GM18909 (cell line): Measurements from ENCODE around the gene MCAT.
"Not testable (repeated sequence)": the region's sequence is repeated elsewhere in the genome, so short reads cannot be mapped to it uniquely, and the experiment has no call there.

Source experiments
- ATAC-seq: cut with Tn5 transposase; IDR thresholded peaks from one replicate; pipeline ENCODE4 v1.9.1; 2021; ENCODE audit warnings: mild to moderate bottlenecking; ENCODE audit not compliant: unreplicated experiment, poor library complexity

The MCAT gene

DNA sequence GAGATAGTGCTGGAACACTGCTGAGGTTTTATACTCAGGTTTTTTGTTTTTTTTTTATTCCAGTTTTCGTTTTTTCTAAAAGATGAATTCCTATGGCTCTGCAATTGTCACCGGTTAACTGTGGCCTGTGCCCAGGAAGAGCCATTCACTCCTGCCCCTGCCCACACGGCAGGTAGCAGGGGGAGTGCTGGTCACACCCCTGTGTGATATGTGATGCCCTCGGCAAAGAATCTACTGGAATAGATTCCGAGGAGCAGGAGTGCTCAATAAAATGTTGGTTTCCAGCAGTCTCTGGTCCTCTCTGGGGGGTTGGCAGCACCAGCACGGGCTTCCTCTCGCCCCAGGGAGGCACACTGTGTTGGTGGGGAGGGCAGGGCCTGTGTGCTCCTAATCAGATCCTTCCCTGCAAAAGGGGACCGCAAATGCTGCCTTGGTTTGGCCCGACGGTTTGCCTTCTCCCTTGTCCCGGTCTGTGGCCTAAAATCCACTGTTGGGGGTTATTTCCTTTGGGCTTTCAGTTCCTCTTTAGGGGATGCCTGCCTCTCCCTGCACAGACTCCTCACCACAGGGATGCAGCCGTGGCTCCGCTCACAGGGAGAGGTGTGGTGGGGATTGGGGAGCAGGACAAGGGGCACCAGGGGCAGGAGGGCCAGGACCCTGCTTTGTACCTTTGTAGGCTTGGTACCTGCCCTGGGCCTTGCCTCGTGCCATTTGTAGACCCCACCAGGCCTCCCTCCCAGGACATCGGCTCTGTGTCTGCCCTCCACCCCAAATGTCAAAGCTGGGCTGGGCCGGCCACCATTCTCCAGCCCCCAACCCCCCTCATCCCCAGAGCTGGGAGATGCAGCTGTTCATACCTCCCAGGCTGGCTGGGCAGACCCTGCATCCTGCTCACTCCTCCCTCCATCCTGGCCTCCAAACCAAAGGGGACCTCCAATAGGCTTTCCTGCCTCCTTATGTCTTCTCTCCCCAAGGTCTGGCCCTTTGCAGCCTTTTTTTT lies 13.5 kb downstream of the MCAT start:
- ATAC-seq = no peak

DNA sequence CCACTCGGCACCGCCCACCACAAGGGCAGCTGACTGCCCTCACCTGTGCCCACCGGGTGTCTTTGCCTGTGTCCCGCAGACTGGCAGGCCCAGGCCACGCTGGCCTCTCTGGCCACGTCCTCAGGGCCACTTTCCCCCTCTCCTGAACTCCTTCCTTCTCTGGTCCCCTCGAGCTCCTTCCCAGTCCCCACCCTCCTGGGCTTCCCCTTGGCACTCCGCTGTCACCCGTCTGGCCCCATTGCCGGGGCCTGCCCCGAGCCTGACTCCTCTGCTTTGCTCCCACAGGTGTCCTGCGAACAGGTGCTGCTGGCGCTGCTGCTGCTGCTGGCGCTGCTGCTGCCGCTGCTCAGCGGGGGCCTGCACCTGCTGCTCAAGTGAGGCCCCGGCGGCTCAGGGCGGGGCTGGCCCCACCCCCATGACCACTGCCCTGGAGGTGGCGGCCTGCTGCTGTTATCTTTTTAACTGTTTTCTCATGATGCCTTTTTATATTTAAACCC lies 14.2 kb downstream of the MCAT start:
- ATAC-seq = no peak

GRCh38 chr22:43128116-43128515 lies 15.1 kb downstream of the MCAT start:
- ATAC-seq = no peak

GRCh38 chr22:43127166-43127908 lies 15.9 kb downstream of the MCAT start:
- no peak for ATAC-seq

DNA sequence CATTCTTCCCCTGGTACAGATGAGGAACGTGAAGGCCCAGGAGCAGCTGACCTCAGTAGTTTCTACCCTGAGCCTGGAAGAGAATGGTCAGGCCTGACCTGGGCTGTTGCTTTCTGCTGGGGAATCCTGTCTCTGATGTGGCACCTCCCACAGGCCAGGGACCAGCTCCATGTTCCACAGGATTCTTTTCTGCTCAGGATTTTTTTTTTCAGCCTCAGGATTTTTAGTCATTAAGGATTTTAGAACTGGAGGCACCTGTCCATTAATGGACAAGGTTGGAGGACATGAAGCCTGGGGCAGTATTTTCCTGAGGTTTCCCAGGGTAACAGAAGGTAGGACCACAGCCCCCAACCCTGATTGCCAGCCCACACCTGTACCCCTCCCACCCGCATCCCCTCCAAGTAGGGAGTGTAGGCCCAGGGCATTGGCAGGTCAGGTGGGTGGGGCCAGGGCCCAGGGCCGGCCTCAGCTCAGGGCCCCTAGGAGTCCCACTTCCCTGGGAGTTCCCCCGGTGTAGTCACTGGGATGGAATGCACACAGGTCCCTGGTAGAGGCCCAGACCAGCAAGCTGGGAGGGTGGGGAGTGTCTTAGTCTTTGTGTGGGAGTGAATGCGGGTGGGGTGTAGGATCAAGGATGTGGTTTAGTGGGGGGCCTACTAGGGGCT lies 16.6 kb downstream of the MCAT start:
- no peak for ATAC-seq

DNA sequence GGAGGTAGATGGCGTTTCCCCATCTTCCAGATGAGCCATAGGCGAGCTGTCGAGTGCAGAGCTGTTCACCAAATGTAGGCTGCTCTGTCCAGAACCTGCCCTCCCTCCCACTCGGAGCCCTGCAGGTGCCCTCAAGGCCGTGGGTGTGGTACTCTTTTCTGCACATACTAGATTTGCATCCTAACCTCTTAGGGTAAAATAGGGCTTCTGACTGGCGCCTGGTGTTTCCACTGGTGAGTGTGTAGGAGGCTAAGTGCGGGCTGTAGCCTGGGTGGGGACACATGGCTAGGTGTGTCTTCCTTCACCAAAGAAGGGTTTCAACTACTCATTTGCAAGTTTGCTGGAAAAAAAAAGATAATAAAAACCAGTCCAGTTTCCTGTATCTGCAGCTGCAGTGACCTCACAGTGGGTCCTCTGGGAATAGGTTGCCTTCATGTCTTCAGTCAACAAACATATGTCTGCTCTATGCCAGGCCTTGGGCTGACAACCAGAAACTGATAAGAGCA lies 24.2 kb downstream of the MCAT start:
- ATAC-seq = peak; percentile 68

DNA sequence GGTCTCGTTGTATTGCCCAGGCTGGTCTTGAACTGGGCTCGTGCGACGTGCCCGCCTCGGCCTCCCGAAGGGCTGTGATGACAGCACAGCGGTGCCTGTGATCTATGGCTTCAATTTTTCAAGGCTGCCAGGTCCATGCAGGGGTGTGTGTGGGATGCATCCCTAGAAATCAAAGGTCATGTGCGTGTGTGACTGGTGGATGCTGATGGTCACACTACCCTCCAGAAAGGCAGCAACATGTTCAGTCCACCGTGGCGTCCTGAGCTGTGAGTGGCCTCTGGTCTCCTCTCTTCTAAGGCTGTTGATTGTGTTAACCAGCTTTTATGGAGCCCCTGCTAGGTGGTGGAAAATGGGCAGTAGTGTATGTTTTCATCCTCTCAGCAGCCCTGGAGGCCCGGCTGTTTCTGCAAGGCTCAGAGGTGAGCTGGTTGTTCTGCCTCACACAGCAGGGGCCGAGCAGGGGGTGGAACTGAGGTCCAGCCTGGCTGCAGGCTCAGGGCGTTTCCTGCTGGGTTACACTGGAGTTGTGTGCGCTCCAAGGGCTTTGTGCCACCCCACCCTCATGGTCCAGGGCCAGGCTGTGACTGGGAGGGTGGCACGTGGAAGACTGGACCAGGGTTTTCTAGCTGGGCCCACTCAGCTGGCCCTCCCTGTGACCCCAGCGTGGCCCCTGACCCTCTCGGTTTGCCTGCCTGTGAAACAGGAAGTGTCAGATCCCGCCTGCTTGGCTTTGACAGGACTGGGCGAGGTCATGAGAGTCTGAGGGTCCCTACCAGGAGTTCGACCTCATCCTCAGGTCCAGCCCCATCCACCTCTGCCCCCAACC lies 25.0 kb downstream of the MCAT start:
- ATAC-seq = no peak

- ATAC-seq = no peak
Measured at GRCh38 chr22:43116932-43117331, 26.3 kb downstream of the MCAT start.

GRCh38 chr22:43114958-43115357 lies 28.2 kb downstream of the MCAT start:
- no peak for ATAC-seq

DNA sequence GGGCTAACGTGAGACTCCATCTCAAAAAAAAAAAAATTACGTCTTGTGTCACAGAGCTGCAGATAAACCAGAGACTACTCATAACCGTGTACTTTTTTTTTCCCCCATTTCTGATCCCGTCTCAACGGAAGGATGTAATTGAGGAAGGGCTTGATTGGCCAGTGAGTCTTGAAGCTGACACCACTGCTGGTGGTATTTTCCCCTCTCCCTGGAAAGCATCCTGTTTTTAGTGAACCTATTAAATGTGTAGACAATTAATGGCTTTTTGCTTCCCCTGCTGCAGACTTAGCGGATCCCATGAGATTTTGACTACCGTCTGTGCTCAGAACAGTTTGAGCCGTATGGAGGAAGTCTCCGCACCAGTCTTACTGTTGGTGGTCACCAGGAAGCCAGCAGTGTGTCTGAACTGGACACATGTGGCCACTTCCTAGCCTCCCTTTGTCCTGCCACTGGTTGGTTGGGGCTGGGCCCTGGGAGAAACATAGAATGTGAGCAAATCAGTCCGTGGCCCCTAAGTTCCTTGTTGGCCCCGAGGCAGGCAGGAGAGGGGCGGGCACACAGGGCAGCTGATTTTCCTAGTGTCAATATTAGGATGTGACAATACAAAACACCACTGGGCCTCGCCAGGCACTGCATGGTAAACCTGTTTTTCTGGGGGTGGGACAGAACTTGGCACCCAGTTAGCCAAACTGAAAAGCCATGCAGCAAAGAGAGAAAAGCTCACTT lies 29.5 kb downstream of the MCAT start:
- no peak for ATAC-seq

DNA sequence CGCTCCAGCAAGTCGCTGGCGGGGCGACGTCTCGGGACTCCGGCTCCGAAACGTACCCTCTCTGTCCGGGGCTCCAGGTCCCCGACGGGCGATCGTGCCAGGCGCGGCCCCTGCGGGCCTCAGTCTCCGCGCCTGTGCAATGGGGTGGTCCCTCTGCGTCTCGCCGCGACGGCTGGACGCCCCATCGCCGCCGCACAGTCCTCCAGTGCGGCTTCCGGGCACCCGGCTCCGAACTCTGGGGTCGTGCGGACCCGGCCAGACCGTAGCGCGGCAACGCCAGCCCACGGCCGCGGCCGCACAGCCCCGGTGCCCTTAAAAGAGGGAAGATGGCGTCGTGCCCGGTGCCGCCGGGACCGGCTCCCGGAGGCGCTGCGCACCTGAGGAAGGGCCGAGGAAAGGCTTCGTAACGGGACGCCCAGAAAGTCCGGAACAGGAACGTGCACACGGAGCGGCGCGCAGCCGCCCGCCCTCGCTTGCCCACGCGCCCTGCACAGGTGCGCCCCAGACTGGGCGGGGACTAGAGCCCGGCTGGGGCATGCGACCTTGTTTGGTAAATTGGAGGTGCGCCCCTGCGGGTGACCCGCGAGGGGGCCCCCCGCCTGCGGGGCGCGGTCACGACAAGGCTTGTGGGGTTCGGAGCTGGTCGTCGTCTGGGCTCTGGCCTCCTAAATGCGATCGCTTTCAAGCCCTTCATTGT lies 32.1 kb downstream of the MCAT start:
- peak; percentile 42 for ATAC-seq

DNA sequence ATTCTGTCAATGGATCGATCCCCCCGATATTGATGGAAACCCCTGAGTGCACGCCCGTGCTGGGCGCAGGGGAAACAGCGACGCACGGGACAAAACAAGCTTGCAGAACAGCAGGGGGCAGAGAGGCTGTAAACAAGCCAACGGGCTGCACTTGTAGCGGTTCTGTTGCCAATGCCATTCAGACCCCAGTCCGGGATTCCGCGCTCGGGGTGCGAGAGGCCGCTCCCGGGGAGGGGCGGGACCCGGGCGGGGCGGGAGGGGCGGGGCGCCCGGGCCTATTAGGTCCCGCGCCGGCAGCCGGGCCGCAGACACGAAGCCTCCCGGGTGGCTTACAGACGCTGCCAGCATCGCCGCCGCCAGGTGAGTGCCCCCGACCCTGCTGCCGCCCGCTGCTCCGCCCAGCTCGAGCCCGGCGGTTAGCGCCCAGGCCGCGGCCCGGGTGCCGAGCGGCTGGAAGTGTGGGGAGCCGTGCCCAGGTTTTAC lies 32.7 kb downstream of the MCAT start, which contains the start of gene BIK:
Gene BIK (plus strand): TSS at position 307 of the 483 bp plus-strand sequence. CDS start 13,273 bp downstream, outside the sequence.
- ATAC-seq = peak; percentile 45

DNA sequence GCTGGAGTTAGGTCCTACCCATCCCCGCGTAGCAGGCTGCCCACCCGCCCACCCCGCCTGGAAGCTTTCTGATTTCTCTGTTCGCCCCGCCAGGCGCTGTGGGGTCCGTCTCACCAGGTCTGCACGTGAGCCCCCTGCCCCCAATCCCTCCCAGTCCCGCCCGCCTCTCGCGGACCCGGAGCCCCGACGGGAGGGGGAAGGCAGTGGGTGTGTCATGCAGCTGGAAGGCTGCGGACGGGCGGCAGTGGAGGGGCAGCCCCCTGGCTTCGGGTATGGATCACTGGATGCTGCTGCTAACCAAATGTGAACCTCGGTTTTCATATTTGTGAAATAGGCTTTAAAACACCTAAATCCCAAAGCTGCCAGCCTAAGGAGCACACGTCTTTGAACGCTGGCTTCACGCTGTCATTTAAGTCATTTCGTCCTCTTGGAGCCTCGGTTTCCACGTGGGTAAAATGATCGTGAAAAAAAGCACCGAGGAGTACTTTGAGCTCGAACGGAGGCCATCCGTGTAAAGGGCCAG lies 33.2 kb downstream of the MCAT start:
- ATAC-seq = no peak

- no peak for ATAC-seq
Measured at GRCh38 chr22:43109511-43109910, 33.7 kb downstream of the MCAT start.

GRCh38 chr22:43106302-43106701 lies 36.9 kb downstream of the MCAT start:
- no peak for ATAC-seq

DNA sequence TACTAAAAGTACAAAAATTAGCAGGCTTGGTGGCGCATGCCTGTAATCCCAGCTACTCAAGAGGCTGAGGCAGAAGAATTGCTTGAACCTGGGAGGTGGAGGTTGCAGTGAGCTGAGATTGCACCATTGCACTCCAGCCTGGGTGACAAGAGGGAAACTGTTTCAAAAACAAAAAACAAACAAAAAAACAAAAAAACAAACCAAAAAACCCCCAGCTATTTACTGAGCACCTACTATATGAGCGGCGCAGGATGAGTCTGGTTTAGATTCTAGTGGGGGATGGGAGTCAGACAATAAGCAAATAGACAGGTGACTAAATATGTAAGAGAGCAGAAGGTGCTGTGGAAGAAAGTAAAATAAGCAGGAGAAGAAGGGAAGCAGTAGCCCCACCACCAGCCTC lies 38.2 kb downstream of the MCAT start:
- not testable (repeated sequence) for ATAC-seq

DNA sequence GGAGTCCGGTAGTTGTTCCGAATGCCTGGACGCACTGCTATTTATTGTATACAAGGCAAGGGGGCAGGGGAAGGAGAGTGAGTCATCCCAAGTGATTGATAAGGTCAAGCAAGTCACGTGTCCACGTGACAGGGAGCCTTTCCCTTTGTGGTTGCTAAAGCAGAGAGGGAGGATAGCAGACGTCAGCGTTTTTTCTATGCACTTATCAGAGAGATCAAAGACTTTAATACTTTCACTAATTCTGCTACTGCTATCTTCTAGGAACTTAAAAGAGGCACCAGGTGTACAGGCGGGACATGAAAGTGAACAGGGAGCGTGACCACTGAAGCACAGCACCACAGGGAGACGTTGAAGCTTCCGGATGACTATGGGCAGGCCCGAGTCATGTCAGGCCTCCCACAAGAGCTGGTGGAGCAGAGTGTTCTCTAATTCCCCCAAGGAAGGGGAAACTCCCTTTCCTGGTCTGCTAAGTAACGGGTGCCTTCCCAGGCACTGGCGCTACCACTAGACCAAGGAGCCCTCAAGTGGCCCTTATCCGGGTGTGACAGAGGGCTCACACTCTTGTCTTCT lies 39.1 kb downstream of the MCAT start:
- not testable (repeated sequence) for ATAC-seq
